ENCODE results near the gene ELF1. TPM values are rescaled to one million over a fixed set of nuclear protein-coding genes. Genes with fewer than 3 reads are reported as not detected.

The ELF1 gene
- 63.6 and 71.3 TPM in 2 replicates for total RNA-seq

GRCh38 chr13:41019011-41019487 is at the start of gene ELF1:
Gene ELF1, minus strand, starts transcription at chr13:41019316. Its CDS starts 37,262 bp downstream, at chr13:40982054.
- peak; percentile 29 for DNase-seq (ENCODE audit: low read depth, low spot score)

- DNase-seq (ENCODE audit: low read depth, low spot score): no peak
These were observed 46.0 kb upstream of the ELF1 start for GRCh38 chr13:41065078-41065477.

GRCh38 chr13:41064493-41064892 is 45.4 kb upstream of the ELF1 start:
- DNase-seq (ENCODE audit: low read depth, low spot score): no peak

- no peak for DNase-seq (ENCODE audit: low read depth, low spot score)
These were observed 43.1 kb upstream of the ELF1 start for GRCh38 chr13:41061914-41062837.

- peak; percentile 83 for DNase-seq (ENCODE audit: low read depth, low spot score)
These were observed 42.2 kb upstream of the ELF1 start, which contains the start of gene WBP4 for GRCh38 chr13:41061075-41061913. Gene WBP4, plus strand, starts transcription at chr13:41061509. Its CDS starts 165 bp downstream, at chr13:41061674.

- DNase-seq (ENCODE audit: low read depth, low spot score): no peak
These were observed 41.6 kb upstream of the ELF1 start for GRCh38 chr13:41060724-41061074.

- peak; percentile 78 for DNase-seq (ENCODE audit: low read depth, low spot score)
These were observed 41.1 kb upstream of the ELF1 start for GRCh38 chr13:41060082-41060723.

GRCh38 chr13:41059456-41060081 is 40.5 kb upstream of the ELF1 start:
- no peak for DNase-seq (ENCODE audit: low read depth, low spot score)

- no peak for DNase-seq (ENCODE audit: low read depth, low spot score)
These were observed 39.4 kb upstream of the ELF1 start for GRCh38 chr13:41058295-41059070.

GRCh38 chr13:41056826-41057711 is 38.0 kb upstream of the ELF1 start:
- no peak for DNase-seq (ENCODE audit: low read depth, low spot score)

GRCh38 chr13:41056194-41056593 is 37.1 kb upstream of the ELF1 start:
- DNase-seq (ENCODE audit: low read depth, low spot score): no peak

GRCh38 chr13:41054919-41055619 is 36.0 kb upstream of the ELF1 start:
- no peak for DNase-seq (ENCODE audit: low read depth, low spot score)

GRCh38 chr13:41054212-41054877 is 35.2 kb upstream of the ELF1 start:
- DNase-seq (ENCODE audit: low read depth, low spot score): no peak

- DNase-seq (ENCODE audit: low read depth, low spot score): no peak
These were observed 34.3 kb upstream of the ELF1 start for GRCh38 chr13:41053384-41053826.

GRCh38 chr13:41052441-41052840 is 33.3 kb upstream of the ELF1 start:
- no peak for DNase-seq (ENCODE audit: low read depth, low spot score)

- no peak for DNase-seq (ENCODE audit: low read depth, low spot score)
These were observed 30.6 kb upstream of the ELF1 start for GRCh38 chr13:41049480-41050440.

- DNase-seq (ENCODE audit: low read depth, low spot score): no peak
These were observed 29.5 kb upstream of the ELF1 start for GRCh38 chr13:41048640-41049039.

All from pulmonary artery endothelial cell (primary cell).